ENCODE data around the gene CCDC93. TPM values are rescaled to one million over a fixed set of nuclear protein-coding genes. Genes with fewer than 3 reads are reported as not detected.

The CCDC93 gene
- total and polyA plus RNA-seq, 10 of the 15 experiments (the other 5 are each of a cell fraction or from before 2014, with no cell fraction given), result 3.6 to 27.2 (median 13.5) TPM

- TF ChIP-seq, protein P1, sequence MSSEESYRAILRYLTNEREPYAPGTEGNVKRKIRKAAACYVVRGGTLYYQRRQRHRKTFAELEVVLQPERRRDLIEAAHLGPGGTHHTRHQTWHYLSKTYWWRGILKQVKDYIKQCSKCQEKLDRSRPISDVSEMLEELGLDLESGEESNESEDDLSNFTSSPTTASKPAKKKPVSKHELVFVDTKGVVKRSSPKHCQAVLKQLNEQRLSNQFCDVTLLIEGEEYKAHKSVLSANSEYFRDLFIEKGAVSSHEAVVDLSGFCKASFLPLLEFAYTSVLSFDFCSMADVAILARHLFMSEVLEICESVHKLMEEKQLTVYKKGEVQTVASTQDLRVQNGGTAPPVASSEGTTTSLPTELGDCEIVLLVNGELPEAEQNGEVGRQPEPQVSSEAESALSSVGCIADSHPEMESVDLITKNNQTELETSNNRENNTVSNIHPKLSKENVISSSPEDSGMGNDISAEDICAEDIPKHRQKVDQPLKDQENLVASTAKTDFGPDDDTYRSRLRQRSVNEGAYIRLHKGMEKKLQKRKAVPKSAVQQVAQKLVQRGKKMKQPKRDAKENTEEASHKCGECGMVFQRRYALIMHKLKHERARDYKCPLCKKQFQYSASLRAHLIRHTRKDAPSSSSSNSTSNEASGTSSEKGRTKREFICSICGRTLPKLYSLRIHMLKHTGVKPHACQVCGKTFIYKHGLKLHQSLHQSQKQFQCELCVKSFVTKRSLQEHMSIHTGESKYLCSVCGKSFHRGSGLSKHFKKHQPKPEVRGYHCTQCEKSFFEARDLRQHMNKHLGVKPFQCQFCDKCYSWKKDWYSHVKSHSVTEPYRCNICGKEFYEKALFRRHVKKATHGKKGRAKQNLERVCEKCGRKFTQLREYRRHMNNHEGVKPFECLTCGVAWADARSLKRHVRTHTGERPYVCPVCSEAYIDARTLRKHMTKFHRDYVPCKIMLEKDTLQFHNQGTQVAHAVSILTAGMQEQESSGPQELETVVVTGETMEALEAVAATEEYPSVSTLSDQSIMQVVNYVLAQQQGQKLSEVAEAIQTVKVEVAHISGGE (CRISPR knock-in tag; IDR thresholded peaks at IDR 0.05), result no peak
- TF ChIP-seq CHD2 (IDR thresholded peaks at IDR 0.05; ENCODE audit: borderline replicate concordance, low read depth, low read length) (0 out of 2 replicates have a peak, but pooled peaks have one; percentile 3), POLR2AphosphoS2 (IDR thresholded peaks at IDR 0.05; ENCODE audit: low read depth, low read length) (no peak), MEF2A (IDR thresholded peaks at IDR 0.05; ENCODE audit: insufficient read depth, low read depth, low read length) (no peak), HCFC1 (IDR thresholded peaks at IDR 0.05; ENCODE audit: low read length) (no peak), BMI1 (IDR thresholded peaks at IDR 0.05; ENCODE audit: borderline replicate concordance) (no peak), CUX1 (IDR thresholded peaks at IDR 0.05; ENCODE audit: insufficient replicate concordance, low read depth, low read length) (no peak), JUNB (IDR thresholded peaks at IDR 0.05) (no peak), RAD21 (IDR thresholded peaks at IDR 0.05; ENCODE audit: insufficient read depth, low read depth, low read length) (no peak), BCL3 (IDR thresholded peaks at IDR 0.05; ENCODE audit: borderline replicate concordance, insufficient read depth, low read depth, low read length, poor library complexity, severe bottlenecking) (no peak), RB1 (IDR thresholded peaks at IDR 0.05; ENCODE audit: borderline replicate concordance) (peak; percentile 61; the same call in 1 of the 2 replicates), SMC3 (IDR thresholded peaks at IDR 0.05; ENCODE audit: borderline replicate concordance, low read length) (no peak)
- TF ChIP-seq, protein P2, sequence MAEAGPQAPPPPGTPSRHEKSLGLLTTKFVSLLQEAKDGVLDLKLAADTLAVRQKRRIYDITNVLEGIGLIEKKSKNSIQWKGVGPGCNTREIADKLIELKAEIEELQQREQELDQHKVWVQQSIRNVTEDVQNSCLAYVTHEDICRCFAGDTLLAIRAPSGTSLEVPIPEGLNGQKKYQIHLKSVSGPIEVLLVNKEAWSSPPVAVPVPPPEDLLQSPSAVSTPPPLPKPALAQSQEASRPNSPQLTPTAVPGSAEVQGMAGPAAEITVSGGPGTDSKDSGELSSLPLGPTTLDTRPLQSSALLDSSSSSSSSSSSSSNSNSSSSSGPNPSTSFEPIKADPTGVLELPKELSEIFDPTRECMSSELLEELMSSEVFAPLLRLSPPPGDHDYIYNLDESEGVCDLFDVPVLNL (IDR thresholded peaks at IDR 0.05; ENCODE audit: low read depth, low read length), result no peak
- TF ChIP-seq, protein P3, sequence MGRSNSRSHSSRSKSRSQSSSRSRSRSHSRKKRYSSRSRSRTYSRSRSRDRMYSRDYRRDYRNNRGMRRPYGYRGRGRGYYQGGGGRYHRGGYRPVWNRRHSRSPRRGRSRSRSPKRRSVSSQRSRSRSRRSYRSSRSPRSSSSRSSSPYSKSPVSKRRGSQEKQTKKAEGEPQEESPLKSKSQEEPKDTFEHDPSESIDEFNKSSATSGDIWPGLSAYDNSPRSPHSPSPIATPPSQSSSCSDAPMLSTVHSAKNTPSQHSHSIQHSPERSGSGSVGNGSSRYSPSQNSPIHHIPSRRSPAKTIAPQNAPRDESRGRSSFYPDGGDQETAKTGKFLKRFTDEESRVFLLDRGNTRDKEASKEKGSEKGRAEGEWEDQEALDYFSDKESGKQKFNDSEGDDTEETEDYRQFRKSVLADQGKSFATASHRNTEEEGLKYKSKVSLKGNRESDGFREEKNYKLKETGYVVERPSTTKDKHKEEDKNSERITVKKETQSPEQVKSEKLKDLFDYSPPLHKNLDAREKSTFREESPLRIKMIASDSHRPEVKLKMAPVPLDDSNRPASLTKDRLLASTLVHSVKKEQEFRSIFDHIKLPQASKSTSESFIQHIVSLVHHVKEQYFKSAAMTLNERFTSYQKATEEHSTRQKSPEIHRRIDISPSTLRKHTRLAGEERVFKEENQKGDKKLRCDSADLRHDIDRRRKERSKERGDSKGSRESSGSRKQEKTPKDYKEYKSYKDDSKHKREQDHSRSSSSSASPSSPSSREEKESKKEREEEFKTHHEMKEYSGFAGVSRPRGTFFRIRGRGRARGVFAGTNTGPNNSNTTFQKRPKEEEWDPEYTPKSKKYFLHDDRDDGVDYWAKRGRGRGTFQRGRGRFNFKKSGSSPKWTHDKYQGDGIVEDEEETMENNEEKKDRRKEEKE (IDR thresholded peaks at IDR 0.05), result 0 out of 2 replicates have a peak, but pooled peaks have one; percentile 12
These were observed at the start of gene CCDC93 (continued) for GRCh38 chr2:118013724-118014491.

Measured in GM12878 (cell line).